CD4-positive, CD25-positive, alpha-beta regulatory T cell (primary cell): ENCODE measurements around the gene H2BK1. TPM values are rescaled to one million over a fixed set of nuclear protein-coding genes. Genes with fewer than 3 reads are reported as not detected.
A peak's percentile ranks its signal among the peaks of the same experiment; 100 is the strongest.

Experiments used
- ATAC-seq, 2 donors: fragments of 150-1000 bp; cut with Tn5 transposase; one replicate each; pipeline ENCODE4 v1.10.0; 2021; ENCODE audit warnings: low read depth in 2 of 2, moderate number of reproducible peaks in 2 of 2, moderate library complexity in 1 of 2
- DNase-seq, 3 donors: peaks; one replicate each; pipeline versions ENCODE4 v3.0.0 to v3.0.0-alpha.2; 2012 to 2022; ENCODE audit warnings: mixed read lengths in 1 of 3
- H3K27ac ChIP-seq: one replicate; pipeline ENCODE4 v1.7.0; 2013; ENCODE audit warnings: mild to moderate bottlenecking, low read length; ENCODE audit not compliant: insufficient read depth, poor library complexity, severe bottlenecking
- H3K27me3 ChIP-seq: one replicate; pipeline ENCODE4 v1.7.0; 2013; ENCODE audit warnings: low read length; ENCODE audit not compliant: control insufficient read depth, insufficient read depth
- H3K36me3 ChIP-seq: one replicate; pipeline ENCODE4 v1.7.0; 2013; ENCODE audit warnings: mild to moderate bottlenecking, low read length, moderate library complexity; ENCODE audit not compliant: control insufficient read depth, insufficient read depth
- H3K4me1 ChIP-seq: 2 replicates; pipeline ENCODE4 v1.7.0; 2013; ENCODE audit warnings: mild to moderate bottlenecking, low read length; ENCODE audit not compliant: insufficient read depth, control insufficient read depth, poor library complexity, severe bottlenecking
- H3K4me3 ChIP-seq: one replicate; pipeline ENCODE4 v1.7.0; 2013; ENCODE audit warnings: low read depth, mild to moderate bottlenecking, low read length, moderate library complexity
- H3K9me3 ChIP-seq, 2 experiments: 1 replicate in 1 of 2; 2 replicates in 1 of 2; pipeline ENCODE4 v1.7.0; 2013; ENCODE audit warnings: low read length in 2 of 2, mild to moderate bottlenecking in 1 of 2, moderate library complexity in 1 of 2; ENCODE audit not compliant: control insufficient read depth in 2 of 2
- H3K27ac Mint-ChIP-seq, 3 donors: one replicate each; pipeline ENCODE4 v1.8.0; 2020 to 2022; ENCODE audit warnings: mild to moderate bottlenecking in 3 of 3, mixed read lengths in 3 of 3, moderate library complexity in 2 of 3
- H3K27me3 Mint-ChIP-seq: one replicate; pipeline ENCODE4 v1.8.0; 2022; ENCODE audit warnings: mild to moderate bottlenecking, mixed read lengths
- H3K36me3 Mint-ChIP-seq: one replicate; pipeline ENCODE4 v1.8.0; 2020; ENCODE audit warnings: mixed read lengths
- H3K4me1 Mint-ChIP-seq, 4 donors: one replicate each; pipeline ENCODE4 v1.8.0; 2020 to 2022; ENCODE audit warnings: mixed read lengths in 4 of 4, mild to moderate bottlenecking in 1 of 4
- H3K4me3 Mint-ChIP-seq, 4 donors: one replicate each; pipeline ENCODE4 v1.8.0; 2020 to 2022; ENCODE audit warnings: mild to moderate bottlenecking in 4 of 4, mixed read lengths in 4 of 4, moderate library complexity in 3 of 4
- H3K9me3 Mint-ChIP-seq, 7 donors: one replicate each; pipeline ENCODE4 v1.8.0; 2020 to 2022; ENCODE audit warnings: mixed read lengths in 7 of 7, mild to moderate bottlenecking in 3 of 7, moderate library complexity in 2 of 7
- polyA plus RNA-seq, 4 donors: library from polyadenylated mRNA; unstranded; fragments of 300-500 nt; fragmentation: Illumina TruSeq; gene quantifications; one replicate each; pipeline ENCODE4 v1.2.3, GENCODE V29; 2021
- total RNA-seq: library from RNA; stranded (reverse); gene quantifications from one replicate; pipeline ENCODE4 v1.2.3, GENCODE V29; 2022

H2BK1 gene
- total and polyA plus RNA-seq, 5 donors from 2014 or later: 3.8 TPM; not detected in 4

GRCh38 chr7:151168003-151168786, 42.1 kb downstream of the H2BK1 start:
- Mint-ChIP-seq H3K4me1 (peaks cover 0 to 17% (median 11%) of the 10 kb centered on the region in 4 donors), H3K36me3 (peaks cover 8% of the 10 kb centered on the region), H3K9me3 (peaks cover 0 to 2% (median 0%) of the 10 kb centered on the region in 7 donors), H3K27ac (peak overlapping the region in 1 of 3 donors; percentile 95), H3K27me3 (peaks cover 48% of the 10 kb centered on the region), H3K4me3 (peak overlapping the region; percentile 34 to 88 (median 82))
- peaks cover 55% of the 10 kb centered on the region for H3K27me3 ChIP-seq
- H3K4me3 ChIP-seq: no peak overlapping the region
- no peaks in the 10 kb centered on the region for H3K9me3 ChIP-seq
- no peak overlapping the region for H3K27ac ChIP-seq
- DNase-seq (peak; percentile 30 to 56 (median 53)), ATAC-seq (peak; percentile 61 to 70)
- H3K36me3 ChIP-seq: no peaks in the 10 kb centered on the region
- H3K4me1 ChIP-seq: peaks cover 24% of the 10 kb centered on the region

- DNase-seq (no peak), ATAC-seq (no peak)
- Mint-ChIP-seq H3K4me3 (peak within 1 kb of the TSS; percentile 34 to 88 (median 82)), H3K4me1 (peaks cover 0 to 11% (median 6%) of the 10 kb centered on the region in 4 donors), H3K27me3 (peaks cover 42% of the 10 kb centered on the region), H3K27ac (peak within 1 kb of the TSS in 1 of 3 donors; percentile 95), H3K36me3 (peaks cover 3% of the 10 kb centered on the region), H3K9me3 (peaks cover 0 to 2% (median 0%) of the 10 kb centered on the region in 7 donors)
- H3K36me3 ChIP-seq: no peaks in the 10 kb centered on the region
- peaks cover 57% of the 10 kb centered on the region for H3K27me3 ChIP-seq
- H3K4me3 ChIP-seq: no peak within 1 kb of the TSS
- H3K27ac ChIP-seq: no peak within 1 kb of the TSS
- H3K9me3 ChIP-seq: no peaks in the 10 kb centered on the region
- peaks cover 19% of the 10 kb centered on the region for H3K4me1 ChIP-seq
These were observed 42.9 kb downstream of the H2BK1 start, which contains the start of gene GBX1 for GRCh38 chr7:151167197-151167961. GBX1 (minus strand) TSS chr7:151167694; CDS start chr7:151167548, 146 bp downstream.

- no peaks in the 10 kb centered on the region for H3K36me3 ChIP-seq
- H3K27me3 Mint-ChIP-seq: peaks cover 37% of the 10 kb centered on the region
- H3K27ac ChIP-seq: no peak overlapping the region
- H3K4me1 ChIP-seq: peaks cover 19% of the 10 kb centered on the region
- H3K9me3 Mint-ChIP-seq: peaks cover 0 to 2% (median 0%) of the 10 kb centered on the region in 7 donors
- H3K9me3 ChIP-seq: no peaks in the 10 kb centered on the region
- ATAC-seq (no peak), DNase-seq (no peak)
- peak overlapping the region in 3 of 4 donors; percentile 17 to 72 (median 69) for H3K4me3 Mint-ChIP-seq
- H3K27ac Mint-ChIP-seq: peak overlapping the region in 1 of 3 donors; percentile 58
- no peak overlapping the region for H3K4me3 ChIP-seq
- no peaks in the 10 kb centered on the region for H3K36me3 Mint-ChIP-seq
- H3K4me1 Mint-ChIP-seq: peaks cover 0 to 9% (median 4%) of the 10 kb centered on the region in 4 donors
- H3K27me3 ChIP-seq: peaks cover 62% of the 10 kb centered on the region
These were observed 43.6 kb downstream of the H2BK1 start for GRCh38 chr7:151166629-151167196.

GRCh38 chr7:151161757-151162156, 48.5 kb downstream of the H2BK1 start:
- no peak overlapping the region for H3K27ac Mint-ChIP-seq
- Histone ChIP-seq H3K9me3 (no peaks in the 10 kb centered on the region), H3K27me3 (peaks cover 56% of the 10 kb centered on the region)

More at GRCh38 chr7:151161757-151162156, 48.5 kb downstream of the H2BK1 start:
- Mint-ChIP-seq H3K27me3 (peaks cover 20% of the 10 kb centered on the region), H3K4me1 (peaks cover 0 to 4% (median under 1%) of the 10 kb centered on the region in 4 donors), H3K4me3 (no peak overlapping the region), H3K36me3 (no peaks in the 10 kb centered on the region), H3K9me3 (peaks cover 0 to 2% (median 0%) of the 10 kb centered on the region in 7 donors)
- DNase-seq (no peak), ATAC-seq (no peak)
- Histone ChIP-seq H3K4me3 (no peak overlapping the region), H3K4me1 (peaks cover 3% of the 10 kb centered on the region), H3K36me3 (no peaks in the 10 kb centered on the region), H3K27ac (no peak overlapping the region)

Other genes with a start within 250 kb of the H2BK1 start
- 3.5 TPM for gene KCNH2, start 232.2 kb downstream of the H2BK1 start, total RNA-seq
- 1 to 10 TPM in 3 of 4 donors, under 1 TPM in 1; 0.83 to 2.8 (median 1.5) TPM for gene KCNH2, start 232.2 kb downstream of the H2BK1 start, polyA plus RNA-seq
- gene NOS3, start 219.5 kb downstream of the H2BK1 start, total RNA-seq: 10.7 TPM
- gene NOS3, start 219.5 kb downstream of the H2BK1 start, polyA plus RNA-seq: 1 to 10 TPM; 3.2 to 8.8 (median 7.1) TPM
- 21.2 TPM for gene ATG9B, start 186.0 kb downstream of the H2BK1 start, total RNA-seq
- 10 to 100 TPM; 18.6 to 38.7 (median 36.2) TPM for gene ATG9B, start 186.0 kb downstream of the H2BK1 start, polyA plus RNA-seq
- 61.4 TPM for gene ABCB8, start 182.0 kb downstream of the H2BK1 start, total RNA-seq
- gene ABCB8, start 182.0 kb downstream of the H2BK1 start, polyA plus RNA-seq: 10 to 100 TPM; 16.9 to 20.6 (median 18.6) TPM
- 5.9 TPM for gene ASIC3, start 162.0 kb downstream of the H2BK1 start, total RNA-seq
- not detected for gene ASIC3, start 162.0 kb downstream of the H2BK1 start, polyA plus RNA-seq
- gene CDK5, start 152.6 kb downstream of the H2BK1 start, total RNA-seq: 7.6 TPM
- gene CDK5, start 152.6 kb downstream of the H2BK1 start, polyA plus RNA-seq: 10 to 100 TPM; 15.7 to 20.7 (median 17.6) TPM
- gene SLC4A2, start 150.9 kb downstream of the H2BK1 start, total RNA-seq: 71.7 TPM
- 10 to 100 TPM; 11.6 to 13.9 (median 12.3) TPM for gene SLC4A2, start 150.9 kb downstream of the H2BK1 start, polyA plus RNA-seq
- 92.4 TPM for gene FASTK, start 129.7 kb downstream of the H2BK1 start, total RNA-seq
- 10 to 100 TPM; 39.5 to 53.3 (median 46.6) TPM for gene FASTK, start 129.7 kb downstream of the H2BK1 start, polyA plus RNA-seq
- gene TMUB1, start 127.0 kb downstream of the H2BK1 start, total RNA-seq: 53.9 TPM
- gene TMUB1, start 127.0 kb downstream of the H2BK1 start, polyA plus RNA-seq: 10 to 100 TPM; 41.1 to 54.6 (median 48.3) TPM
- gene AGAP3, start 124.0 kb downstream of the H2BK1 start, total RNA-seq: 24.7 TPM
- gene AGAP3, start 124.0 kb downstream of the H2BK1 start, polyA plus RNA-seq: 1 to 10 TPM; 1.9 to 3.2 (median 2.7) TPM
- gene GBX1, start 42.8 kb downstream of the H2BK1 start, total RNA-seq: not detected
- gene GBX1, start 42.8 kb downstream of the H2BK1 start, polyA plus RNA-seq: not detected
- gene ASB10, start 23.2 kb downstream of the H2BK1 start, total RNA-seq: not detected
- gene ASB10, start 23.2 kb downstream of the H2BK1 start, polyA plus RNA-seq: not detected
- gene ABCF2, start 16.7 kb upstream of the H2BK1 start, total RNA-seq: 16.3 TPM
- gene ABCF2, start 16.7 kb upstream of the H2BK1 start, polyA plus RNA-seq: 10 to 100 TPM; 25.9 to 31.4 (median 29.7) TPM
- 38.8 TPM for gene CHPF2, start 22.0 kb upstream of the H2BK1 start, total RNA-seq
- gene CHPF2, start 22.0 kb upstream of the H2BK1 start, polyA plus RNA-seq: 10 to 100 TPM; 18.8 to 24.8 (median 23.0) TPM
- 4.7 TPM for gene SMARCD3, start 38.2 kb upstream of the H2BK1 start, total RNA-seq
- gene SMARCD3, start 38.2 kb upstream of the H2BK1 start, polyA plus RNA-seq: 1 to 10 TPM; 1.5 to 4.4 (median 2.1) TPM
- gene NUB1, start 131.3 kb upstream of the H2BK1 start, total RNA-seq: 65.2 TPM
- 10 to 100 TPM; 51.0 to 65.0 (median 52.8) TPM for gene NUB1, start 131.3 kb upstream of the H2BK1 start, polyA plus RNA-seq
- 4.8 TPM for gene WDR86, start 199.6 kb upstream of the H2BK1 start, total RNA-seq
- under 1 TPM in 3 of 4 donors, not detected in 1; 0.15 to 0.71 (median 0.31) TPM for gene WDR86, start 199.6 kb upstream of the H2BK1 start, polyA plus RNA-seq
- 0.39 TPM for gene CRYGN, start 229.7 kb upstream of the H2BK1 start, total RNA-seq
- gene CRYGN, start 229.7 kb upstream of the H2BK1 start, polyA plus RNA-seq: under 1 TPM in 3 of 4 donors, not detected in 1; 0.30 to 0.39 (median 0.38) TPM